Right cardiac atrium (tissue), 5 donors: Measurements from ENCODE around the gene UEVLD. TPM values are rescaled to one million over a fixed set of nuclear protein-coding genes. Genes with fewer than 3 reads are reported as not detected.

ENCODE experiments used
- ATAC-seq, 2 donors: fragments of 200-7000 bp; cut with Tn5 transposase; one replicate each; pipeline versions ENCODE4 v1.8.0 to v1.9.1; 2020; ENCODE audit warnings: moderate library complexity in 2 of 2, mild to moderate bottlenecking in 1 of 2
- DNase-seq, 3 donors: peaks; one replicate each; pipeline ENCODE4 v3.0.0-alpha.2; 2020
- H3K27ac ChIP-seq: one replicate; pipeline ENCODE4 v1.5.1; 2013; ENCODE audit warnings: mild to moderate bottlenecking, low read length, control low read depth, moderate library complexity
- H3K27me3 ChIP-seq: one replicate; pipeline ENCODE4 v1.6.1; 2013; ENCODE audit not compliant: control insufficient read depth, insufficient read depth
- H3K4me1 ChIP-seq: one replicate; pipeline ENCODE4 v1.6.1; 2013; ENCODE audit warnings: low read length; ENCODE audit not compliant: control insufficient read depth, insufficient read depth
- H3K4me3 ChIP-seq: one replicate; pipeline ENCODE4 v1.5.1; 2013; ENCODE audit warnings: low read length, control low read depth
- H3K9me3 ChIP-seq: one replicate; pipeline ENCODE4 v1.6.1; 2013; ENCODE audit warnings: low read length; ENCODE audit not compliant: control insufficient read depth
- WGBS: extraction: QIAGEN DNeasy Blood & Tissue Kit; methylation state at CpG from one replicate; pipeline ENCODE4 v1.1.7; 2013; 5-methylcytosine and 5-hydroxymethylcytosine counted together
- intact Hi-C, 4 donors: fragments of 100-400 bp; cut with DNase I; formaldehyde crosslinking; loops; one replicate each; pipeline versions ENCODE4 v1.11.0 to v1.14.0; 2022 to 2023
- long read RNA-seq, 4 donors: library from polyadenylated mRNA; unstranded; transcript quantifications; one replicate each; pipeline ENCODE4 v2.0.0, GENCODE V29; 2020 to 2021
- polyA plus RNA-seq: library from polyadenylated mRNA; stranded (reverse); fragments of 200-250 nt; gene quantifications from one replicate; pipeline ENCODE4 v1.2.3, GENCODE V29; 2013
- total RNA-seq, 4 donors: library from RNA; stranded (reverse); fragmentation: NEBNext Ultra II Directional; extraction: Animal tissue kit (Norgen Biotek cat#: 25700); gene quantifications; one replicate each; pipeline ENCODE4 v1.2.1, GENCODE V29; 2021
- donor health status: healthy with polysubstance abuse.
- donor health status: DM: no; HTN: yes; CAD: no.
- donor health status: DM: no; HTN: no; CAD: no.
- donor health status: DM: no; HTN: yes; CAD: no; lungs with severe emphysema.
- donor health status: DM: yes; HTN: yes; CAD: no.

Gene UEVLD
- total RNA-seq (10 to 100 TPM; 16.7 to 19.0 (median 17.4) TPM), polyA plus RNA-seq (7.0 TPM)
- long read RNA-seq, donor 1, full-length matches to known transcripts: 26 of 38 reads
- long read RNA-seq, donor 1, partial matches to known transcripts: 2 of 38 reads
- long read RNA-seq, donor 1, other reads (novel, unspliced or antisense): 10 of 38 reads
- long read RNA-seq, donor 2, full-length matches to known transcripts: 15 of 19 reads
- long read RNA-seq, donor 2, partial matches to known transcripts: 1 of 19 reads
- long read RNA-seq, donor 2, other reads (novel, unspliced or antisense): 3 of 19 reads
- long read RNA-seq, donor 3, full-length matches to known transcripts: 61 of 81 reads
- long read RNA-seq, donor 3, partial matches to known transcripts: 0 of 81 reads
- long read RNA-seq, donor 3, other reads (novel, unspliced or antisense): 20 of 81 reads
- long read RNA-seq, donor 4, full-length matches to known transcripts: 8 of 11 reads
- long read RNA-seq, donor 4, partial matches to known transcripts: 1 of 11 reads
- long read RNA-seq, donor 4, other reads (novel, unspliced or antisense): 2 of 11 reads

GRCh38 chr11:18588297-18589252, at the start of gene UEVLD:
Gene UEVLD (minus strand): TSS chr11:18588734. CDS start chr11:18588654, 80 bp downstream.
- DNase-seq: peak; percentile 92 to 96 (median 95)
- under 1% methylated on average over 50 of the region's 50 CpGs for WGBS
- intact Hi-C loops: no loop called here
- Histone ChIP-seq H3K27ac (peak within 1 kb of the TSS; percentile 92), H3K9me3 (no peaks in the 10 kb centered on the region), H3K4me3 (peak within 1 kb of the TSS; percentile 97), H3K27me3 (no peaks in the 10 kb centered on the region), H3K4me1 (peaks cover 3% of the 10 kb centered on the region)
- peak; percentile 97 to 98 for ATAC-seq

GRCh38 chr11:18634140-18635032, 45.9 kb upstream of the UEVLD start, which contains the start of gene SPTY2D1:
Gene SPTY2D1 (minus strand): TSS chr11:18634342. CDS start chr11:18634257, 85 bp downstream.
- Histone ChIP-seq H3K9me3 (no peaks in the 10 kb centered on the region), H3K27ac (peak within 1 kb of the TSS; percentile 99), H3K4me1 (peaks cover 2% of the 10 kb centered on the region), H3K4me3 (peak within 1 kb of the TSS; percentile 94), H3K27me3 (no peaks in the 10 kb centered on the region)
- DNase-seq: peak; percentile 100
- ATAC-seq: peak; percentile 99 to 100
- WGBS: under 1% methylated on average over 60 of the region's 60 CpGs
- intact Hi-C loops: loop anchor here in 2 of 4 donors (10.0 kb wide), 1 partner anchor 70 kb away; no protein-coding TSS in a partner anchor

GRCh38 chr11:18633256-18634139, 45.0 kb upstream of the UEVLD start:
- intact Hi-C loops: loop anchor here in 2 of 4 donors (10.0 kb wide), 1 partner anchor 71 kb away; no protein-coding TSS in a partner anchor
- Histone ChIP-seq H3K4me3 (peak overlapping the region; percentile 94), H3K4me1 (peaks cover 2% of the 10 kb centered on the region), H3K9me3 (no peaks in the 10 kb centered on the region), H3K27ac (peak overlapping the region; percentile 87), H3K27me3 (no peaks in the 10 kb centered on the region)
- WGBS: 9% methylated on average over 31 of the region's 31 CpGs
- ATAC-seq (no peak), DNase-seq (no peak)

GRCh38 chr11:18632841-18633240, 44.3 kb upstream of the UEVLD start:
- Histone ChIP-seq H3K4me3 (peak overlapping the region; percentile 94), H3K9me3 (no peaks in the 10 kb centered on the region), H3K4me1 (peaks cover 2% of the 10 kb centered on the region), H3K27ac (no peak overlapping the region), H3K27me3 (no peaks in the 10 kb centered on the region)
- intact Hi-C loops: loop anchor here in 2 of 4 donors (10.0 kb wide), 1 partner anchor 72 kb away; no protein-coding TSS in a partner anchor
- DNase-seq: no peak
- 47% methylated on average over 2 of the region's 2 CpGs for WGBS
- ATAC-seq: no peak

- Histone ChIP-seq H3K9me3 (no peaks in the 10 kb centered on the region), H3K4me1 (no peaks in the 10 kb centered on the region), H3K27ac (no peak overlapping the region), H3K27me3 (no peaks in the 10 kb centered on the region), H3K4me3 (no peak overlapping the region)
- ATAC-seq (no peak), DNase-seq (no peak)
- intact Hi-C loops: no loop called here
- WGBS: 82% methylated on average over 1 of the region's 1 CpG
These were observed 35.6 kb upstream of the UEVLD start for GRCh38 chr11:18624161-18624560.

GRCh38 chr11:18623707-18624106, 35.2 kb upstream of the UEVLD start:
- DNase-seq (no peak), ATAC-seq (no peak)
- intact Hi-C loops: no loop called here
- H3K9me3 ChIP-seq: no peaks in the 10 kb centered on the region
- no peak overlapping the region for H3K27ac ChIP-seq
- no peaks in the 10 kb centered on the region for H3K27me3 ChIP-seq
- no peak overlapping the region for H3K4me3 ChIP-seq
- 96% methylated on average over 2 of the region's 2 CpGs for WGBS
- H3K4me1 ChIP-seq: no peaks in the 10 kb centered on the region

- peak; percentile 31 to 70 for ATAC-seq
- H3K4me1 ChIP-seq: no peaks in the 10 kb centered on the region
- intact Hi-C loops: no loop called here
These were observed 29.9 kb upstream of the UEVLD start for GRCh38 chr11:18618342-18619025.

GRCh38 chr11:18617688-18618341, 29.3 kb upstream of the UEVLD start:
- intact Hi-C loops: no loop called here
- H3K4me1 ChIP-seq: no peaks in the 10 kb centered on the region

More at GRCh38 chr11:18618342-18619025, 29.9 kb upstream of the UEVLD start:
- 12% methylated on average over 5 of the region's 5 CpGs for WGBS
- H3K9me3 ChIP-seq: no peaks in the 10 kb centered on the region
- H3K27me3 ChIP-seq: no peaks in the 10 kb centered on the region
- no peak overlapping the region for H3K4me3 ChIP-seq
- no peak overlapping the region for H3K27ac ChIP-seq
- DNase-seq: no peak

More at GRCh38 chr11:18617688-18618341, 29.3 kb upstream of the UEVLD start:
- Histone ChIP-seq H3K27ac (no peak overlapping the region), H3K9me3 (no peaks in the 10 kb centered on the region), H3K4me3 (no peak overlapping the region), H3K27me3 (no peaks in the 10 kb centered on the region)
- ATAC-seq: no peak
- DNase-seq: no peak
- WGBS: 70% methylated on average over 10 of the region's 10 CpGs
